ENCODE data around the gene PCGF3.

GRCh38 chr4:680551-680927 lies 25.1 kb upstream of the PCGF3 start:
- no peak for TF ChIP-seq SIN3A (IDR thresholded peaks at IDR 0.05; ENCODE audit: borderline replicate concordance, insufficient read depth, low read length)
- TF ChIP-seq POLR2AphosphoS5 (IDR thresholded peaks at IDR 0.05; ENCODE audit: low read depth, low read length), result no peak
- TF ChIP-seq TAF1 (IDR thresholded peaks at IDR 0.05; ENCODE audit: borderline replicate concordance, insufficient read depth, low read length), result no peak
- TF ChIP-seq REST (IDR thresholded peaks at IDR 0.05; ENCODE audit: insufficient read depth in 1 of 2, low read depth in 2 of 2, low read length in 2 of 2), result no peak
- TF ChIP-seq FOXP2 (optimal IDR thresholded peaks at IDR 0.05; ENCODE audit: borderline replicate concordance, extremely low read depth, extremely low read length, insufficient read depth), result no peak
